GM19193 (cell line): Measurements from ENCODE around the gene FARP1.

Source experiments
- POLR2A ChIP-seq: IDR thresholded peaks from 4 replicates; pipeline ENCODE4 v1.6.1; 2011; ENCODE audit not compliant: insufficient read depth, insufficient read length; ENCODE audit errors: extremely low read depth

FARP1 gene

GRCh38 chr13:98142380-98143156, at the start of gene FARP1:
FARP1 (plus strand) TSS chr13:98143094; CDS start chr13:98213243, 70,149 bp downstream.
- TF ChIP-seq POLR2A: no peak

GRCh38 chr13:98094678-98095266, 48.1 kb upstream of the FARP1 start:
- no peak for TF ChIP-seq POLR2A

GRCh38 chr13:98096059-98096458, 46.8 kb upstream of the FARP1 start:
- TF ChIP-seq POLR2A: no peak

GRCh38 chr13:98097749-98098148, 45.1 kb upstream of the FARP1 start:
- no peak for TF ChIP-seq POLR2A

GRCh38 chr13:98098516-98098915, 44.4 kb upstream of the FARP1 start:
- TF ChIP-seq POLR2A: no peak

- no peak for TF ChIP-seq POLR2A
Observed at GRCh38 chr13:98099627-98100026, 43.3 kb upstream of the FARP1 start.

GRCh38 chr13:98100481-98100880, 42.4 kb upstream of the FARP1 start:
- TF ChIP-seq POLR2A: no peak

- TF ChIP-seq POLR2A: no peak
Observed at GRCh38 chr13:98103531-98103930, 39.4 kb upstream of the FARP1 start.

- TF ChIP-seq POLR2A: no peak
Observed at GRCh38 chr13:98103942-98104880, 38.7 kb upstream of the FARP1 start.

GRCh38 chr13:98105929-98106336, 37.0 kb upstream of the FARP1 start:
- TF ChIP-seq POLR2A: no peak

- no peak for TF ChIP-seq POLR2A
Observed at GRCh38 chr13:98108341-98108740, 34.6 kb upstream of the FARP1 start.

GRCh38 chr13:98109226-98109853, 33.6 kb upstream of the FARP1 start:
- no peak for TF ChIP-seq POLR2A

GRCh38 chr13:98110749-98111148, 32.1 kb upstream of the FARP1 start:
- no peak for TF ChIP-seq POLR2A

GRCh38 chr13:98111168-98112098, 31.5 kb upstream of the FARP1 start:
- TF ChIP-seq POLR2A: no peak

GRCh38 chr13:98112456-98112855, 30.4 kb upstream of the FARP1 start:
- no peak for TF ChIP-seq POLR2A

GRCh38 chr13:98118865-98119264, 24.0 kb upstream of the FARP1 start:
- no peak for TF ChIP-seq POLR2A
